GM18526 (cell line): ENCODE results near the gene TENM4.

Experiments used
- POLR2A ChIP-seq: IDR thresholded peaks from 3 replicates; pipeline ENCODE4 v1.6.1; 2011; ENCODE audit not compliant: insufficient read length; ENCODE audit errors: extremely low read depth

TENM4 gene

GRCh38 chr11:79076526-79077115, 364.2 kb downstream of the TENM4 start:
- TF ChIP-seq POLR2A, result no peak

GRCh38 chr11:79074547-79074946, 366.3 kb downstream of the TENM4 start:
- no peak for TF ChIP-seq POLR2A

GRCh38 chr11:79071190-79071589, 369.6 kb downstream of the TENM4 start:
- TF ChIP-seq POLR2A, result no peak

GRCh38 chr11:79070518-79070917, 370.3 kb downstream of the TENM4 start:
- TF ChIP-seq POLR2A, result no peak

GRCh38 chr11:79069504-79069903, 371.3 kb downstream of the TENM4 start:
- TF ChIP-seq POLR2A, result no peak

- no peak for TF ChIP-seq POLR2A
Measured at GRCh38 chr11:79068356-79068755, 372.5 kb downstream of the TENM4 start.

GRCh38 chr11:79067352-79067679, 373.5 kb downstream of the TENM4 start:
- TF ChIP-seq POLR2A, result no peak

GRCh38 chr11:79066456-79067351, 374.1 kb downstream of the TENM4 start:
- no peak for TF ChIP-seq POLR2A

- TF ChIP-seq POLR2A, result no peak
Measured at GRCh38 chr11:79062814-79063762, 377.7 kb downstream of the TENM4 start.

- TF ChIP-seq POLR2A, result no peak
Measured at GRCh38 chr11:79060081-79060953, 380.5 kb downstream of the TENM4 start.

- no peak for TF ChIP-seq POLR2A
Measured at GRCh38 chr11:79059141-79059540, 381.7 kb downstream of the TENM4 start.

GRCh38 chr11:79055856-79056631, 384.8 kb downstream of the TENM4 start:
- no peak for TF ChIP-seq POLR2A

- no peak for TF ChIP-seq POLR2A
Measured at GRCh38 chr11:79054636-79055035, 386.2 kb downstream of the TENM4 start.

- no peak for TF ChIP-seq POLR2A
Measured at GRCh38 chr11:79052544-79052943, 388.3 kb downstream of the TENM4 start.
